Activated naive CD4-positive, alpha-beta T cell treated with anti-CD3 and anti-CD28 coated beads, Interleukin-2, amount 50 U/mL, for 24 hours (primary cell): ENCODE measurements around the gene ISCA2.

Experiments
- H3K27ac Mint-ChIP-seq: one replicate; pipeline ENCODE4 v1.8.0; 2021; ENCODE audit warnings: mild to moderate bottlenecking, mixed read lengths
- H3K27me3 Mint-ChIP-seq: one replicate; pipeline ENCODE4 v1.8.0; 2021; ENCODE audit warnings: mixed read lengths
- H3K36me3 Mint-ChIP-seq: one replicate; pipeline ENCODE4 v1.8.0; 2021; ENCODE audit warnings: mixed read lengths
- H3K4me1 Mint-ChIP-seq: one replicate; pipeline ENCODE4 v1.8.0; 2021; ENCODE audit warnings: mixed read lengths
- H3K4me3 Mint-ChIP-seq: one replicate; pipeline ENCODE4 v1.8.0; 2021; ENCODE audit warnings: mild to moderate bottlenecking, mixed read lengths
- H3K9me3 Mint-ChIP-seq: one replicate; pipeline ENCODE4 v1.8.0; 2021; ENCODE audit warnings: mixed read lengths

Gene ISCA2

GRCh38 chr14:74501691-74502090 lies 8.1 kb downstream of the ISCA2 start:
- Mint-ChIP-seq H3K36me3 (no peaks in the 10 kb centered on the region), H3K27me3 (no peaks in the 10 kb centered on the region), H3K4me3 (no peak overlapping the region), H3K27ac (no peak overlapping the region), H3K9me3 (no peaks in the 10 kb centered on the region), H3K4me1 (peaks cover 25% of the 10 kb centered on the region)

- H3K4me1 Mint-ChIP-seq: peaks cover 22% of the 10 kb centered on the region
- H3K27ac Mint-ChIP-seq: peak overlapping the region; percentile 17
- H3K27me3 Mint-ChIP-seq: no peaks in the 10 kb centered on the region
- no peaks in the 10 kb centered on the region for H3K36me3 Mint-ChIP-seq
- no peak overlapping the region for H3K4me3 Mint-ChIP-seq
- no peaks in the 10 kb centered on the region for H3K9me3 Mint-ChIP-seq
Measured at GRCh38 chr14:74502236-74503019, 8.9 kb downstream of the ISCA2 start.

GRCh38 chr14:74503291-74503937 lies 9.8 kb downstream of the ISCA2 start:
- Mint-ChIP-seq H3K9me3 (no peaks in the 10 kb centered on the region), H3K27ac (no peak overlapping the region), H3K27me3 (no peaks in the 10 kb centered on the region), H3K36me3 (no peaks in the 10 kb centered on the region), H3K4me3 (no peak overlapping the region), H3K4me1 (peaks cover 21% of the 10 kb centered on the region)

GRCh38 chr14:74503938-74504335 lies 10.4 kb downstream of the ISCA2 start:
- no peaks in the 10 kb centered on the region for H3K27me3 Mint-ChIP-seq
- H3K4me1 Mint-ChIP-seq: peaks cover 21% of the 10 kb centered on the region
- no peaks in the 10 kb centered on the region for H3K9me3 Mint-ChIP-seq
- no peak overlapping the region for H3K27ac Mint-ChIP-seq
- no peaks in the 10 kb centered on the region for H3K36me3 Mint-ChIP-seq
- H3K4me3 Mint-ChIP-seq: no peak overlapping the region

GRCh38 chr14:74504412-74504811 lies 10.8 kb downstream of the ISCA2 start:
- peaks cover 16% of the 10 kb centered on the region for H3K4me1 Mint-ChIP-seq
- no peaks in the 10 kb centered on the region for H3K27me3 Mint-ChIP-seq
- no peaks in the 10 kb centered on the region for H3K36me3 Mint-ChIP-seq
- H3K4me3 Mint-ChIP-seq: no peak overlapping the region
- H3K27ac Mint-ChIP-seq: no peak overlapping the region
- no peaks in the 10 kb centered on the region for H3K9me3 Mint-ChIP-seq

- Mint-ChIP-seq H3K4me3 (no peak overlapping the region), H3K9me3 (no peaks in the 10 kb centered on the region), H3K27me3 (no peaks in the 10 kb centered on the region), H3K27ac (no peak overlapping the region), H3K4me1 (peaks cover 10% of the 10 kb centered on the region), H3K36me3 (no peaks in the 10 kb centered on the region)
Measured at GRCh38 chr14:74504874-74505720, 11.5 kb downstream of the ISCA2 start.

GRCh38 chr14:74505831-74506230 lies 12.3 kb downstream of the ISCA2 start:
- Mint-ChIP-seq H3K4me3 (no peak overlapping the region), H3K27me3 (no peaks in the 10 kb centered on the region), H3K27ac (no peak overlapping the region), H3K36me3 (no peaks in the 10 kb centered on the region), H3K4me1 (peaks cover 8% of the 10 kb centered on the region), H3K9me3 (no peaks in the 10 kb centered on the region)

- H3K4me1 Mint-ChIP-seq: peaks cover 8% of the 10 kb centered on the region
- no peak overlapping the region for H3K27ac Mint-ChIP-seq
- H3K9me3 Mint-ChIP-seq: no peaks in the 10 kb centered on the region
- H3K36me3 Mint-ChIP-seq: no peaks in the 10 kb centered on the region
- no peaks in the 10 kb centered on the region for H3K27me3 Mint-ChIP-seq
- H3K4me3 Mint-ChIP-seq: no peak overlapping the region
Measured at GRCh38 chr14:74506411-74506851, 12.9 kb downstream of the ISCA2 start.

GRCh38 chr14:74507085-74507484 lies 13.5 kb downstream of the ISCA2 start:
- Mint-ChIP-seq H3K27me3 (no peaks in the 10 kb centered on the region), H3K4me3 (no peak overlapping the region), H3K27ac (no peak overlapping the region), H3K4me1 (peaks cover 6% of the 10 kb centered on the region), H3K9me3 (no peaks in the 10 kb centered on the region), H3K36me3 (no peaks in the 10 kb centered on the region)

GRCh38 chr14:74507840-74508239 lies 14.3 kb downstream of the ISCA2 start:
- Mint-ChIP-seq H3K36me3 (no peaks in the 10 kb centered on the region), H3K4me1 (no peaks in the 10 kb centered on the region), H3K9me3 (no peaks in the 10 kb centered on the region), H3K4me3 (no peak overlapping the region), H3K27me3 (no peaks in the 10 kb centered on the region), H3K27ac (no peak overlapping the region)

GRCh38 chr14:74508292-74508731 lies 14.7 kb downstream of the ISCA2 start:
- H3K36me3 Mint-ChIP-seq: no peaks in the 10 kb centered on the region

GRCh38 chr14:74508844-74509428 lies 15.4 kb downstream of the ISCA2 start:
- no peak overlapping the region for H3K27ac Mint-ChIP-seq
- H3K4me3 Mint-ChIP-seq: no peak overlapping the region
- H3K4me1 Mint-ChIP-seq: no peaks in the 10 kb centered on the region
- H3K36me3 Mint-ChIP-seq: no peaks in the 10 kb centered on the region
- no peaks in the 10 kb centered on the region for H3K9me3 Mint-ChIP-seq
- H3K27me3 Mint-ChIP-seq: no peaks in the 10 kb centered on the region

More at GRCh38 chr14:74508292-74508731, 14.7 kb downstream of the ISCA2 start:
- no peak overlapping the region for H3K4me3 Mint-ChIP-seq
- no peaks in the 10 kb centered on the region for H3K9me3 Mint-ChIP-seq
- no peaks in the 10 kb centered on the region for H3K27me3 Mint-ChIP-seq
- H3K27ac Mint-ChIP-seq: no peak overlapping the region
- no peaks in the 10 kb centered on the region for H3K4me1 Mint-ChIP-seq

- H3K36me3 Mint-ChIP-seq: no peaks in the 10 kb centered on the region
- H3K27me3 Mint-ChIP-seq: no peaks in the 10 kb centered on the region
- H3K9me3 Mint-ChIP-seq: no peaks in the 10 kb centered on the region
- peaks cover 6% of the 10 kb centered on the region for H3K4me1 Mint-ChIP-seq
- H3K4me3 Mint-ChIP-seq: no peak overlapping the region
- H3K27ac Mint-ChIP-seq: no peak overlapping the region
Measured at GRCh38 chr14:74509587-74510222, 16.1 kb downstream of the ISCA2 start.

GRCh38 chr14:74510223-74510931 lies 16.8 kb downstream of the ISCA2 start:
- Mint-ChIP-seq H3K4me1 (peaks cover 8% of the 10 kb centered on the region), H3K4me3 (no peak overlapping the region), H3K36me3 (no peaks in the 10 kb centered on the region), H3K9me3 (no peaks in the 10 kb centered on the region), H3K27ac (no peak overlapping the region), H3K27me3 (no peaks in the 10 kb centered on the region)
